ENCODE data around the gene MKLN1. TPM values are rescaled to one million over a fixed set of nuclear protein-coding genes. Genes with fewer than 3 reads are reported as not detected.

Gene MKLN1
- total and polyA plus RNA-seq, 10 of the 15 experiments (the other 5 are each of a cell fraction or from before 2014, with no cell fraction given) = 13.6 to 55.8 (median 29.3) TPM

GRCh38 chr7:131488361-131488760 is 160.7 kb downstream of the MKLN1 start:
- intact Hi-C loops (cut with micrococcal nuclease; ENCODE audit: unreplicated experiment) = no loop called here
- Histone ChIP-seq H3K27me3 (replicated peaks in 1 of 2; ENCODE audit: control insufficient read depth in 2 of 2, insufficient read depth in 2 of 2, low read length in 1 of 2) (no peaks in the 10 kb centered on the region), H3K4me2 (ENCODE audit: control insufficient read depth, insufficient read depth) (no peak overlapping the region), H3K27ac (ENCODE audit: control insufficient read depth, insufficient read depth) (no peak overlapping the region), H3K9ac (ENCODE audit: control insufficient read depth, insufficient read depth, low read length) (no peak overlapping the region), H3K9me3 (replicated peaks; ENCODE audit: control insufficient read depth, insufficient read depth, low read length) (no peaks in the 10 kb centered on the region), H3K4me3 (no peak overlapping the region), H3K79me2 (ENCODE audit: control insufficient read depth, insufficient read depth, low read length) (no peaks in the 10 kb centered on the region), H3K4me1 (ENCODE audit: control insufficient read depth, insufficient read depth, low read length) (peaks cover 3% of the 10 kb centered on the region; the same call in 1 of the 2 replicates), H2AFZ (ENCODE audit: control insufficient read depth, low read depth, low read length) (no peak overlapping the region), H4K20me1 (ENCODE audit: control insufficient read depth, insufficient read depth) (no peaks in the 10 kb centered on the region), H3K36me3 (ENCODE audit: control insufficient read depth in 2 of 2, insufficient read depth in 2 of 2, low read length in 1 of 2) (peaks cover 0 to under 1% of the 10 kb centered on the region in 2 experiments; a peak in 1 of 4 replicates)
- BruUV-seq (replicated peaks) = no TSS peak
- DNase-seq (ENCODE audit: low read depth, low spot score) (no peak), ATAC-seq (no peak; the same call in 2 of the 3 replicates), FAIRE-seq (no peak)
- POLR2A ChIA-PET = no interaction called here
- TF ChIP-seq CTCF (IDR thresholded peaks at IDR 0.05 in 2 of 3, conservative IDR thresholded peaks at IDR 0.05 in 1 of 3; ENCODE audit: control insufficient read depth in 2 of 3, extremely low read depth in 1 of 3, insufficient read depth in 1 of 3, low read depth in 3 of 3, low read length in 3 of 3) (peak in 1 of 3 experiments; percentile 20; a peak in 1 of 6 replicates), MAX (IDR thresholded peaks at IDR 0.05; ENCODE audit: low read depth, low read length) (no peak), CBX5 (IDR thresholded peaks at IDR 0.05; ENCODE audit: low read depth) (no peak), ZNF217 (IDR thresholded peaks at IDR 0.05) (no peak)
- RAD21 ChIA-PET (ENCODE audit: unreplicated experiment) = interaction anchor here (0.9 kb wide), 1 partner anchor 50 kb away, joined by 3 read pairs; no protein-coding TSS in a partner anchor
- CTCF ChIA-PET = interaction anchor here (1.5 to 2.0 kb wide), 2 partner anchors 13 to 19 kb away, joined by 5 read pairs; no protein-coding TSS in a partner anchor
- WGBS (ENCODE audit: insufficient coverage, insufficient replicate concordance, low lambda C conversion rate, missing lambda C conversion rate) = 96% methylated on average over 2 of the region's 2 CpGs
- SMC1A ChIA-PET (ENCODE audit: uncharacterized antibody, unreplicated experiment) = no interaction called here
- in situ Hi-C loops (cut with MboI) = no loop called here

Measured in GM12878 (cell line).